SHP77 (cell line): ENCODE data around the gene NT5C2.
A peak's percentile ranks its signal among the peaks of the same experiment; 100 is the strongest.
"Not testable (repeated sequence)": the region's sequence is repeated elsewhere in the genome, so short reads cannot be mapped to it uniquely, and the experiment has no call there.

ENCODE experiments used
- DNase-seq, 2 experiments: peaks; one replicate each; lab custom pipeline; 2025; lab: John Stamatoyannopoulos, UW

Gene NT5C2

DNA sequence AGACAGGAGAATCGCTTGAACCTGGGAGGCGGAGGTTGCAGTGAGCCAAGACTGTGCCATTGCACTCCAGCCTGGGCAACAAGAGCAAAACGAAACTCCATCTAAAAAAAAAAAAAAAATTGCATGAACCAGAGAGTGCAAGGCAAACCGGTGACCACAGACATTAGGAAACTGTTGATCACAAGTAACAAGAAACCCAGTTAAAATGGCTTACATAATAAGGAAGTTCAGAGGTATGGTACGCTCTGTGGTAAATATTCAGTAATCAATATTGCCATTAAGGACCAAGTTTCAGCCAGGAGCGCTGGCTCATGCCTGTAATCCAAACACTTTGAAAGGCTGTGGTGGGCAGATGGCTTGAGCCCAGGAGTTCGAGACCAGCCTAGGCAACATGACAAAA, 9.2 kb upstream of the NT5C2 start:
- DNase-seq, result no peak

DNA sequence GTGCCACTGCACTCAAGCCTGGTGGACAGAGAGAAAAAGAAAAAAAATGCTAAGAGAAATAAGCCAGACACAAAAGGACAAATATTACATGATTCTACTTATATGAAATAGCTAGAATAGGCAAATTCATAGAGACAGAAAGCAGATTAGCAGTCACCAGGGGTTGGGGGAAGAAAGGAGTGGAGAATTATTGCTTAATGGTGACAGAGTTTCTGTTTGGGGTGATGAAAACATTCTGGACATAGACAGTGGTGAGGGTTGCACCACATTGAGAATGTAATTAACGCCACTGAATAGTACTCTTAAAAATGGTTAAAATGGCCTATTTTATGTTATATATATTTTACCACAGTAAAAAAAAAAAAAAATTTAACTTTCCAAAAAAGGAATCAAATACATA, 6.4 kb upstream of the NT5C2 start:
- no peak for DNase-seq

- no peak for DNase-seq
Observed at GRCh38 chr10:103198648-103199047, 5.6 kb upstream of the NT5C2 start.

DNA sequence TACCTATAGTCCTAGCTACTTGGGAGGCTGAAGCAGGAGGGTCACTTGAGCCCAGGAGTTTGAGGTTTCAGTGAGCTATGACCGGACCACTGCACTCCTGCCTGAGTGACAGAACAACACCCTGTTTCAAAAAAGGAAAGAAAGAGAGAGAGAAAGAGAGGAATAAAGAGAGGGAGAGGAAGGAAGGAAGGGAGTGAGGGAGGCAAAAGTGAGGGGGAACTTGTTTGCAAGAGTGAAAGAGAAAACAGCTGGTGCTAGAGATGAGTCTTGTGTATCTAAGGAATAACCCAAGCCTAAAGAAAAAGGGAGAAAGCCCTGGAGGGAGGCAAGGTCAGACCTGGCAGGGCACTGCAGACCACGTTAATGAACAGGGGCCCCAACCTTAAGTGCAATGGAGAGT, 4.8 kb upstream of the NT5C2 start:
- no peak for DNase-seq

DNA sequence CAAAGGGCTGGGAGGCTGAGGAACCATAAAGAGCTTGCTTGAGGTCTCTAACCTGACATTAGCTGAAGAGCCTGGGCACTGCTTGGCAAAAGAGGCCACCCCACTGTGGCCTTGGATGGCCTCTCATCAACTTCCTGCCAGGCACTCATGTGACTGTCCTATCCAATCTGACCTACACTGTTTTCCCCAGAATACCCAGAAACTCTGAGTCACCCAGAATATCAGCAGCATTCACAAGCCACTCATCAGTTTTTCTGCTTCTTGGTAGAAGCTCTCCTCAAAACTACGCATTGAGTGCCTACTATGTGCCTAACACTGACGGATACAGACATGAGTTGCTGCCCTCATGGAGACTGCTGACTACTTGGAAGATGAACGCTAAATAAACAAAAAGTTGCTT, 4.1 kb upstream of the NT5C2 start:
- DNase-seq, result no peak

DNA sequence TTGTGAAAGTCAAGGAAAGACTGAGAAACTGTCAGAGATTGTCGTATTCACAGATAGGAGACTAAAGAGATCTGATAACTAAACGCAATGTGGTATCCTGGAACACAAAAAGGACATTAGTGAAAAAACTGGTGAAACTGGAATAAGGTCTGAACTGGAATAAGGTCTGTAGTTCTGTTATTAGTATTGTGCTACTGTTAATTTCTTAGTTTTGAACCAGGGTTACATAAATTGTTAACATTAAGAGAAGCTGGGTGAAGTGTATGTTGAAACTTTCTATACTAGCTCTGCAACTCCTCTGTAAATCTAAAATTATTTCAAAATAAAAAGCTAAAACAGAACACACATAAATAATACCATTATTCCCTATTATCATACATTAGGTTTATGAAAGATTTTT, 3.4 kb upstream of the NT5C2 start:
- DNase-seq, result no peak

DNA sequence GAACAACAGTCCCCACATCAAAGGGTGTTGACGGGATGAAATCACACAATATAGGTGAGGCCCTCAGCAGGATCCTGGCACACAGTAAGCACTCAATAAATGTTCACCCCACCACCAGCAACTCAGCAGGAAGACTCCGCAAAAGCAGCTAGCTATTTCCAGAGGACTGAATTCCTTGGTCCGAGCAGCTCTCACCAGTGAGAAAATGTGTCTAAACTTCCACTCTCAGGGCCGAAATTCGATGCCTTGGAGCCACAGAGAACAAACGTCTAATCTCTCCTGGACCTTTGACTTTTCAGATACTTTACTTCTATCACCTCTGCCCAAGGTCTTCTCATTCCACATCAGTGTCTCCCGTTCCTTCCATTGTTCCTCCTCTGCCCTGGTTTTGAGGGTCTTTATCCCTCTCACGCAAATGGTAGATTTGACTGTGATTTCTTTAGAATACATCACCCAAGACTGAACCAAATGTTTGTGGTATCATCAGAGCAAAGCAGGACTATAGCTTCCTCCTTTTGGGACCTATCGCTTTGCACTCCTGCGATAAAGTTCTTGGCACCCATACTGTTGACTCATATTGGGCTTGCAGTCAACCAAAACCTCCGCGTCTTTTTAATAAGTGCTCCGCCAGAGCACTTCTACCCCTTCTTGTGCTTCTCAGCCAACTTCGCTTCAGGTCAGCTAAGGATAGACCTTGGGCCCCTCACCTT, 903 bp upstream of the NT5C2 start:
- DNase-seq, result no peak

DNA sequence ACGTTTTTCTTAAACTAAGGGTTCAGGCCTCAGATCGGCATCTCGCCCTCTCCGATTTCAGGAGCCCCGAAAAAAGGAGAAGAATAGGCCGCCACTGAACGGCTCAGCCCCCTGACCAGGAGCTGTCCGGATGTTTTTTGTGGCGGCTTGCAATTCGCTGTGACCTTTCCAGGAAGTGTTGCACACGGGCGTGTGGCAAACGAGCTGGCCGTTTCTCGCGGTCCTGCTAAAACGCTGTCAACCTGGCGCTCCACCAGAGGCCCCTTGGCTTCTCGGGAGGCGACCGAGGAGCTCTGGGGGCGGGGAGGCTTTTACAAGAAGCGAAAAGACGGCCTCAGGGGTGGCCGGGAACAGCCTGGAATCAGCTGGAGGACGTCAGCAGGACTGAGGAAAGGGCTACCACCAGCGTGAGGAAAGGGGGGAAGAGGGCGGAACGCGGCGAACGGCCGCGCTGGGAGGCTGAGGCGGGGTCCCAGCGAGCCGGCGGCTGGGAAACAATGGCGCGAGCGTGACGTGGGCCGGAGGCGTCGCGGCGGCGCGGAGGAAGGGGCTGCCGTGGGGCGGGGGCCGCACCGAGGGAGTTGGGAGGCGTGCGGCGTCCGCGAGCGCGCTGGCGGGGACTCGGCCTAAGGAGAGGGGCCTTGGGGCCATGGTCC, 493 bp downstream of the NT5C2 start:
- DNase-seq, result peak; percentile 42 to 68

DNA sequence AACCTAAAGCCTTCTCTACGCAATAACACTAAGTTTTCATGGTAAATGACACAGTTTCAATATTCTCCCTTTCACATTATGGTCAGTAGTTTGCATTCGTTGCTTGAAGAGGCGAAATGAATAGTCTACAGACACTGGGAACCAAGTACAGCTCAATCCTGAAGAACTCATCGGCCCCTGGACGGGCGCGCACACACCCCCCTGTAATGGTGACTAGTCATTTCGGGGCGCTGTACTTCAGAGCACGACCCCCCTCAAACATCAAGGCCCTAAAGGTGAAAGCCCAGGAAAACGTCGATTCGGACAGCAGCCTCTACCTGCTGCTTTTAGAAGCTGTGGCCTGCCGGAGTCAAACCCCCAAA, 1.0 kb downstream of the NT5C2 start:
- DNase-seq, result no peak

- DNase-seq, result not testable (repeated sequence)
Observed at GRCh38 chr10:103191198-103191597, 1.9 kb downstream of the NT5C2 start.

GRCh38 chr10:103188853-103189252, 4.2 kb downstream of the NT5C2 start:
- no peak for DNase-seq

GRCh38 chr10:103186128-103186527, 6.9 kb downstream of the NT5C2 start:
- no peak for DNase-seq

DNA sequence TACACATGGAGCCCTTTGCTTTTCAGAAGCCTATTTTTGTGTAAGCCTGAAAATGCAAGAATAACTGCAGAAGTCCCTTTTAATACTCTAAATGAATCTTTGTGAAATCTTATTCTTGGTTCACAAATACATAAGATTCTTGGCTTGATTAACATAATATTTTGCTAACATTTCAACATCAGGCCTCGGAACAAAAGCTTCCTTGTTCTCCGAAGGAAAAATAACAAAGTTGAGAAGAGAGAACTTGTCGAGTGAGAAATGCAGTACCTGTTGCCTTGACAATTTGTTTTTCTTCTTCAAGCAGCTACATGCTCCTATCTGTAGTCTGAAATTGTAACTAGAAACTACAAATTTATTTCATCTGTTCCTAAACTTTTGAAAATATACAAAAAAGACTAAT, 8.5 kb downstream of the NT5C2 start:
- DNase-seq, result no peak

GRCh38 chr10:103183991-103184451, 9.1 kb downstream of the NT5C2 start:
- not testable (repeated sequence) for DNase-seq

DNA sequence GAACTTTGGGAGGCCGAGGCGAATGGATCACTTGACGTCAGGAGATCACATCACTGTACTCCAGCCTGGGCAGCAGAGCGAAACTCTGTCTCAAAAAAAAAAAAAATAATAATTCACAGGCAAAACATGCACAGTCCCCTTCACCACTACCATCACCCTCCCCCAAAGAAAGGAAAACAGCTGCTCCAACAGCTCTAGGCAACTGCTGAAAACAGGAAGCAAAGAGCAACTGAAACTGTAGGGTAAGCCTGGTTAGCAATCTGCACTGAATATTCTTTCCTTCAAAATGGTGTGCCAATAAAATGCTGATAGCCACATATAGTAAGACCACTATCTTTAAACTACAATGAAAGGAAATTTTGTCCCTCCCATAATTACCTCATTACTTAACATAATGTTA, 11.8 kb downstream of the NT5C2 start:
- DNase-seq, result no peak

GRCh38 chr10:103180491-103180890, 12.6 kb downstream of the NT5C2 start:
- DNase-seq, result no peak

- no peak for DNase-seq
Observed at GRCh38 chr10:103177123-103177522, 15.9 kb downstream of the NT5C2 start.

DNA sequence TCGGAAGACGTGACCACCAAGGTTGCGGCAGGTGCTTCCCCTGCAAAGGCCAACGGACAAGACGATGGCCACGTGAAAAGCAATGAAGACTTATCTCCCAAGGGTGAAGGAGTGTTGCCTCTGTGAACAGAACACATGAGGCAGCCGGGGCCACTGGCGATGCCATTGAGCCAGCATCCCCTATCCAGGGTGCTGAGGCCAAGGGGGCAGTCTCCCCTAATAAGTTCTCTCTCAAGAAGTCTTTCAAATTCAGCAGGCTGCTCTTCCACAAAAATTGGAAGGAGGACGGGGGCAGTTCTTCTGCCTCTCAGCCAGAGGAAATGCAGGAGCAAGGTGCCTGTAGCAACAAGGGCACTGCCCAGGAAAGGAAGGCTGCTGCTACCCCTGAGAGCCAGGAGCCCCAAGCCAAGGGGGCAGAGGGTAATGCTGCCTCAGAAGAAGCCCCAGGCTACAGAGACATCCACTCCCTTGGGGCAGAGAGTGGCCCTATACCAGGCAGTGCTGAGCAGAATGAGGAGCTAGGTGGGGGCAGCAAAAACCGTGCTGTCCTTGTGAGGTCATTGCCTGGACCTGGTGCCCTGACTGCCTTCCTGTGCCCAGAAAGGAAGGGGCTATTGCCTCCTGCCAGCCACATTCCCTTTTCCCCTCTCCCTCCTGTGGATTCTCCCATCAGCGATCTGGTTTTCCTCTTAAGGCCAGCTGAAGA, 17.3 kb downstream of the NT5C2 start:
- DNase-seq, result no peak

DNA sequence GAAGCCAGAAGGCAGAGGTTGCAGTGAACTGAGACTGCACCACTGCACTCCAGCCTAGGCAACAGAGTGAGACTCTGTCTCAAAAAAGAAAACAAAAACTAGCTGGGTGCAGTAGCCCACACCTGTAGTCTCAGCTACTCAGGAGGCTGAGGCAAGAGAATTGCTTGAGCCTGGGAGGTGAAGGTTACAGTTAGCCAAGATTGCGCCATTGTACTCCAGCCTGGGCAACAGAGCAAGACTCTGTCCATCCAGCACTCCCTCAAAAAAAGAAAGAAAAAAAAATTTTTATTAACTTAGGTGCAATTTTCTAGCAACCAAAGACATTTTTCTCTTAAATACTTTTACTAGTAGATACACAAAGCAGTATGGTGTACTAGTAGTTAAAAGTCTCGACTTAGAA, 18.7 kb downstream of the NT5C2 start:
- DNase-seq, result not testable (repeated sequence)

DNA sequence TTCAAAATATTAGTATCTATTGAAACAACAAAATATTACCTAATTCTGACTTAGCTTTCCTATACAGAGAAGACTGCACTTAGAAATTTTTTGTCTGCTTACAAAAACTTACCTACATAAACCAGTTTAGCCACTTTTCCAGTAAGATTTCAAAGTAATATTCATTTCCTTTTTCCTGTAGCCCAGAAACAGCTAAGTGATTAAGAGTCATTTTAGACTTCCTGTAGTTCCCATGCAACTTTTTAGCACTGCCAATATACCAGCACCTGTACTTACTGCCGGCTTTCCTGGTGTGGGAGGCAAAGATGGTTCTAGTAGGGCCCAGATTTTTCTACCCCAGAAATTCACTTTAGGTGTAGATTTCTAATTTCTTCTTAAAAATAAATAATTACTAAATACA, 21.8 kb downstream of the NT5C2 start:
- no peak for DNase-seq

DNA sequence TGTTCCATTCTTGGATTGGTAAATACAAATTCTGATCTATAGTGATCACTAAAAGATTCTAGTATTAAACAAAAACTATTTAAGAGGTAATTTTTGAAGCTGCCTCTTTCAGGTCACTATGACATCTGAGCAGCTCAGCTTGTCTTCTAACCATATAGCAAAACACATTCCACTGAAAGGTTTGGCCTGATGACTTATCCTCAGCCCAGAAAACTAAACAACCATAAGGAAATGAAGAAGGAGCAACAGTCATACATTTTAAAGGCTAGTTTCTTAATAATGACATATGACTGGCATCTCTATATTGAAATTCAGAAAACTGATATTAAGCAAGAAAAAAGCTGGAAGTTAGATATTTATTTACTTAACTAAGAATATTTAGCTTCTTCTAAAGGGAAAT, 24.6 kb downstream of the NT5C2 start:
- no peak for DNase-seq

DNA sequence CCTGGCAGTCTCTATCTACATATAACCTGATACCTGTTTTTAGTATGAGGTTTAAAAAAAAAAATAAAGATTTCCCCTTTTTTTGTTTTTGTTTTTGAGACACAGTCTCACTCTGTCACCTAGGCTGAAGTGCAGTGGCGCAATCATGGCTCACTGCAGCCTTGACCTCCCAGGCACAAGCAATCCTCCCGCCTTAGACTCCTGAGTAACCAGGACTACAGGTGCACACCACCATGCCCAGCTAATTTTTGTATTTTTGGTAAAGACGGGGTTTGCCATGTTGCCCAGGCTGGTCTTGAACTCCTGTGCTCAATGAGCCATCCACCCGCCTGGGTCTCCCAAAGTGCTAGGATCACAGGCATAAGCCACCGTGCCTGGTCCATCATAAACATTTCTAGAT, 25.5 kb downstream of the NT5C2 start:
- not testable (repeated sequence) for DNase-seq

DNA sequence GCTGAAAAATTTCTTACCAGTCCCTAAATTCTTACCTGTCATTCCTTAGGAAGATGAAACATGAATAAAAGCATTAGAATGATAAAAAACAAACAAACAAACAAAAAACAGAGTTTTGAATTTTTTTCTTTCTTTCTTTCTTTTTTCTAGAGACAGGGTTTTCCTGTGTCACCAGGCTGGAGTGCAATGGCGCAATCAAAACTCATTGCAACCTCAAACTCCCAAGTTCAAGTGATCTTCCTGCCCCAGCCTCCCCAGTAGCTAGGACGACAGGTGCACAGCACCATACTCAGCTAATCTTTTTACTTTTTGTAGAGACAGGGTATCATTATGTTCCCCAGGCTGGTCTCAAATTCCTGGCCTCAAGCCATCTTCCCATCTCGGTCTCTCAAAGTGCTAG, 26.5 kb downstream of the NT5C2 start:
- no peak for DNase-seq
